Tibial nerve (tissue), 4 donors: ENCODE data around the gene MAGEH1. TPM values are rescaled to one million over a fixed set of nuclear protein-coding genes. Genes with fewer than 3 reads are reported as not detected.

Source experiments
- DNase-seq, 2 donors: peaks; one replicate each; pipeline ENCODE4 v3.0.0-alpha.2; 2019; ENCODE audit warnings: low spot score in 2 of 2
- H3K27ac ChIP-seq, 4 donors: fragments of 200-600 bp; sonication (generic) in 3 of 4; one replicate each; pipeline ENCODE4 v1.5.1; 2017 to 2019; ENCODE audit warnings: mild to moderate bottlenecking in 1 of 4
- H3K27me3 ChIP-seq, 2 donors: fragments of 200-600 bp; sonication (generic) in 1 of 2; one replicate each; pipeline versions ENCODE4 v1.5.1 to v1.6.0; 2017 to 2019
- H3K36me3 ChIP-seq, 3 donors: fragments of 200-600 bp; sonication (generic); one replicate each; pipeline ENCODE4 v1.5.1; 2018 to 2019
- H3K4me1 ChIP-seq, 4 donors: fragments of 200-600 bp; sonication (generic) in 3 of 4; one replicate each; pipeline ENCODE4 v1.5.1; 2017 to 2019
- H3K4me3 ChIP-seq, 4 donors: fragments of 200-600 bp; sonication (generic) in 3 of 4; one replicate each; pipeline ENCODE4 v1.5.1; 2017 to 2019; ENCODE audit warnings: mild to moderate bottlenecking in 1 of 4, moderate library complexity in 1 of 4
- H3K9me3 ChIP-seq, 4 donors: fragments of 200-600 bp; sonication (generic) in 3 of 4; one replicate each; pipeline ENCODE4 v1.5.1; 2017 to 2019
- EP300 ChIP-seq, 2 donors: sonication (generic); formaldehyde crosslinking; IDR thresholded peaks; one replicate each; pipeline ENCODE4 v1.6.1; 2017; ENCODE audit warnings: antibody characterized with exemption in 2 of 2, mild to moderate bottlenecking in 1 of 2
- POLR2A ChIP-seq, 2 donors: fragments of 450-650 bp; IDR thresholded peaks; one replicate each; pipeline ENCODE4 v1.6.1; 2017; ENCODE audit warnings: antibody characterized with exemption in 2 of 2, mild to moderate bottlenecking in 2 of 2, moderate library complexity in 2 of 2
- WGBS, 2 donors: methylation state at CpG; one replicate each; pipeline ENCODE4 v1.1.5; 2018; 5-methylcytosine and 5-hydroxymethylcytosine counted together
- small RNA-seq: library from RNA; depleted of rRNA; stranded (forward); fragments of <200 nt; gene quantifications from one replicate; pipeline ENCODE3, GENCODE V24; 2016
- total RNA-seq, 4 donors: library from RNA; depleted of rRNA; stranded (reverse); fragments of >200 nt; gene quantifications; one replicate each; pipeline ENCODE4 v1.1.0, GENCODE V29; 2016
- TF ChIP-seq, protein P1 (sequence below), 5 experiments: fragments of 200-600 bp in 3 of 5; fragments of 450-650 bp in 2 of 5; sonication (generic) in 3 of 5; IDR thresholded peaks; one replicate each; pipeline ENCODE4 v1.5.1; 2016 to 2019; ENCODE audit warnings: antibody characterized with exemption in 5 of 5, mild to moderate bottlenecking in 3 of 5, moderate library complexity in 2 of 5

Gene MAGEH1
- total RNA-seq, 4 donors from 2014 or later, result 28.8 to 62.7 (median 42.1) TPM

DNA sequence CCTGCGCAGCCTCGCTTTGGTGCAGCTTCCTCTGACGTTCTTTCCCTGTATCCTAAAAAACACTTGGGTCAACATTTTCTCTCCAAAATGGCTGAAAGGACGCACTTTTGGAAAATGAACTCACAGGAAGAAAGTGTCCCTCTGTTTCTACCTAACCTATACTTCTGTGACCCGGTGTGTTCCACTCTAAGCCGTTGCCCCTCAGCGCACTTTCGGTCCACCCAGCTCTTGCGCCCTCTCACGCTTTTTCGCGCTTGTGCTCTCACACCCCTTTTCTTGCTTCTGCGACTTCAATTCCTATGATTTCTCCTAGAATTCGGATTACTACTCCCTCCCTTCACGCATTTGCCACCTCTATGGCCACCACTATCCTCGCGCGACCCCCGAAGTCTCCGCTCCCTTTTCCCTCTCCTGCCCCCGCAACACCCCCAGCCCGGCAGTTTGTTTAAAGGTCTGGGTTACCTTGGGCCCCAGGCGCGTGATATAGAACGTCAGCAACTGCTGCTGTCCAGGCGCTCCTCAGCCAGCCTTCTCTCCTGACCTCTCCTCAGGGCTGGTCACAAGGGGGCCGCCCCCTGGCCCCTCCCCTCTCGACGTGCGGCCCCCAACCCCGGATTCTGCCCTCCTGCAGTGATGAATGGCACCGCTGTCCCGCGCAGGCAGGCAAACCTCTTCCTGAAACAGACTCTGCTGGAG, 37.5 kb downstream of the MAGEH1 start, which contains the start of gene USP51:
USP51 (minus strand) TSS at position 535 of the 696 bp plus-strand sequence. CDS start 909 bp downstream, outside the sequence.
- peak within 1 kb of the TSS; percentile 90 to 98 (median 94) for H3K27ac ChIP-seq
- 1 to 47% methylated on average over 30 to 34 of the region's 34 CpGs for WGBS, 2 donors
- TF ChIP-seq, protein P1, sequence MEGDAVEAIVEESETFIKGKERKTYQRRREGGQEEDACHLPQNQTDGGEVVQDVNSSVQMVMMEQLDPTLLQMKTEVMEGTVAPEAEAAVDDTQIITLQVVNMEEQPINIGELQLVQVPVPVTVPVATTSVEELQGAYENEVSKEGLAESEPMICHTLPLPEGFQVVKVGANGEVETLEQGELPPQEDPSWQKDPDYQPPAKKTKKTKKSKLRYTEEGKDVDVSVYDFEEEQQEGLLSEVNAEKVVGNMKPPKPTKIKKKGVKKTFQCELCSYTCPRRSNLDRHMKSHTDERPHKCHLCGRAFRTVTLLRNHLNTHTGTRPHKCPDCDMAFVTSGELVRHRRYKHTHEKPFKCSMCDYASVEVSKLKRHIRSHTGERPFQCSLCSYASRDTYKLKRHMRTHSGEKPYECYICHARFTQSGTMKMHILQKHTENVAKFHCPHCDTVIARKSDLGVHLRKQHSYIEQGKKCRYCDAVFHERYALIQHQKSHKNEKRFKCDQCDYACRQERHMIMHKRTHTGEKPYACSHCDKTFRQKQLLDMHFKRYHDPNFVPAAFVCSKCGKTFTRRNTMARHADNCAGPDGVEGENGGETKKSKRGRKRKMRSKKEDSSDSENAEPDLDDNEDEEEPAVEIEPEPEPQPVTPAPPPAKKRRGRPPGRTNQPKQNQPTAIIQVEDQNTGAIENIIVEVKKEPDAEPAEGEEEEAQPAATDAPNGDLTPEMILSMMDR (IDR thresholded peaks at IDR 0.05), result peak in 2 of 5 experiments; percentile 16 to 24
- TF ChIP-seq POLR2A (IDR thresholded peaks at IDR 0.05), result peak in 1 of 2 donors; percentile 10
- peak in 1 of 2 donors; percentile 50 for TF ChIP-seq EP300 (IDR thresholded peaks at IDR 0.05)
- peak within 1 kb of the TSS; percentile 51 to 74 (median 60) for H3K4me3 ChIP-seq
- H3K27me3 ChIP-seq, result peaks cover 0 to 4% of the 10 kb centered on the region in 2 donors
- H3K4me1 ChIP-seq, result peaks cover 0 to 13% (median 4%) of the 10 kb centered on the region in 4 donors
- no peaks in the 10 kb centered on the region for H3K9me3 ChIP-seq
- no peaks in the 10 kb centered on the region for H3K36me3 ChIP-seq
- peak; percentile 18 to 36 for DNase-seq

DNA sequence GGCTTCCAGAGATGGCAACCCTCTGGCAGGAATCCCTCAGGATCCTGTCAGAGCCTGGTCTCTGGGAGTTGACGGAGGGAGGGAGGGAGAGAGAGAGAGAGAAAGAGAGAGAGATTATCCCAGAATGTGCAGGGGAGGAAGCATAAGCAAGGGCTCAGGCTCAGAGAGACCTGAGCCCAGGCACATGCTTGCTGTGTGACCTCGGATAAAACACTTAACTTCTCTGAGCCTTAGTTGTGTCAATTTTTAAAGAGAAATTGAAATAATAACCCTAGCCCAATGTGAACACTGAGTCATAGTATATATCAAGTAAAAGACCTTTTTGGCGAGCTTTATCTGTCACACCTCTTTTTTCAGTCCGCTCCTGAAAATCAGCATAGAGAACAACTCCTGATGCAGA, 38.2 kb downstream of the MAGEH1 start:
- TF ChIP-seq, protein P1 (IDR thresholded peaks at IDR 0.05), result no peak
- TF ChIP-seq EP300 (IDR thresholded peaks at IDR 0.05), result no peak
- no peak for TF ChIP-seq POLR2A (IDR thresholded peaks at IDR 0.05)
- H3K36me3 ChIP-seq, result no peaks in the 10 kb centered on the region
- no peaks in the 10 kb centered on the region for H3K9me3 ChIP-seq
- peak overlapping the region; percentile 51 to 74 (median 60) for H3K4me3 ChIP-seq
- peak overlapping the region; percentile 90 to 98 (median 94) for H3K27ac ChIP-seq
- H3K27me3 ChIP-seq, result peaks cover 0 to 4% of the 10 kb centered on the region in 2 donors
- no peak for DNase-seq
- peaks cover 0 to 13% (median 4%) of the 10 kb centered on the region in 4 donors for H3K4me1 ChIP-seq
- 66 to 72% methylated on average over 4 of the region's 4 CpGs for WGBS, 2 donors

DNA sequence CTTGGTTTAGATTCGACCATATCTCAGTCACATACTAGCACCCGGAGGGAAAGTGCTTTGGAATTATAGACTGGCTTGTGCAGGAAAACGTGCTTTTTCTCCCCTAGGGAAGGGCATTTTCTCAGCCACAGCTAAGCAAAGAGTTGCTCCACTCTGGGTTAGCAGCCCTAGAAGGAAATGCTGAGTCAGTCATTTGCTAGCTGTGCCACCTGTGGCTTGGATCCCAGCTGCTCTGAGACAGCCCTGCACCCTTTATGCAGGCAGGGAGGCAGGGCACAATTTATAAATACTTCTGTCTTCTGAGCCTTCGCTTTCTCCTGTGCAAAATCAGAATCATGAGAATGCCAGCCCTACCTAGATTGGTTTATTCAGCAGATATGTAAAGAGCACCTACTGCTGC, 39.0 kb downstream of the MAGEH1 start:
- no peak for DNase-seq
- H3K9me3 ChIP-seq, result no peaks in the 10 kb centered on the region
- no peak overlapping the region for H3K4me3 ChIP-seq
- H3K36me3 ChIP-seq, result no peaks in the 10 kb centered on the region
- H3K27ac ChIP-seq, result no peak overlapping the region
- TF ChIP-seq EP300 (IDR thresholded peaks at IDR 0.05), result no peak
- TF ChIP-seq, protein P1 (IDR thresholded peaks at IDR 0.05), result no peak
- no peak for TF ChIP-seq POLR2A (IDR thresholded peaks at IDR 0.05)
- peaks cover 0 to 13% (median 4%) of the 10 kb centered on the region in 4 donors for H3K4me1 ChIP-seq
- peaks cover 0 to 4% of the 10 kb centered on the region in 2 donors for H3K27me3 ChIP-seq
- WGBS, 2 donors, result 66 to 74% methylated on average over 4 of the region's 4 CpGs

Small RNA genes lying within 50 kb of the gene (small RNA-seq; reads per million reads assigned to genes)
- gene MIR4536-2, result not detected

Other genes with a start within 250 kb of the MAGEH1 start
- gene PAGE5, start 231.8 kb upstream of the MAGEH1 start, total RNA-seq, result not detected
- gene PAGE3, start 187.2 kb upstream of the MAGEH1 start, total RNA-seq, result not detected
- gene USP51, start 37.7 kb downstream of the MAGEH1 start, total RNA-seq, result 10 to 100 TPM in 1 of 4 donors, 1 to 10 TPM in 3; 1.3 to 14.3 (median 3.2) TPM
- not detected for gene FOXR2, start 171.3 kb downstream of the MAGEH1 start, total RNA-seq